ENCODE measurements around the gene SCYGR6. TPM values are rescaled to one million over a fixed set of nuclear protein-coding genes. Genes with fewer than 3 reads are reported as not detected.

Gene SCYGR6
- total and polyA plus RNA-seq, 2 of the 8 experiments (the other 6 are each of a cell fraction or from before 2014, with no cell fraction given): not detected

DNA sequence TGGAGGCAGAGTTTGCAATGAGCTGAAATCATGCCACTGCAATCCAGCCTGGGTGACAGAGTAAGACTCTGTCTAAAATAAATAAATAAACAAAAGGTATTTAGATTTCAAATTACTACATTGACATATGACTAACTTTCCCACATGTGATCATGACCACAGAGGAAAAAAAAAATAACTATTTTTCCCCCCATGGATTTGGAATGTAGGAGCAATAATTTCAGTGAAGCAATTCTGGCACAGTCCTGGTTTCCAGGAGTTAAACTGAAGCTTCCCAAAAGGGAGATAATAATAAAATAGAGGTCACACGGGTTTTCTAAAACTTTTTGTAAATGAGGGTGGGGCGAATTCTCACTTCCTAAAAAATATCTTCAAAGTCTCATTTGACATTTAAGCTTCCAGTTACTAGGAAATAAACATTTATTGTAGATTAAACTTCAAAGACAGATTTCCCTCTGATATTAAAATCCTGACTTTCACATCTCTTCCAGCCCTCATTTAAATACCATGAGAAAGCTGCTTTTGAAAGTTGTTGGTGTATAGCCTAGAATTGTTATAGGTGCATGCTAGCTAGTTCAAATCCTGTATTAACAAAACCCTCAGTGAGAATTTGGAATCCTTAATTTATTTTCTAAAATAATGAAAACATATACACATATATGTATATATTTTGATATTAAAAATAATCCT lies 27.4 kb downstream of the SCYGR6 start:
- CTCF ChIA-PET (ENCODE audit: partially characterized antibody): interaction anchor here (0.7 to 1.8 kb wide), 5 partner anchors 8 to 917 kb away, joined by 3 to 6 read pairs (median 3); no protein-coding TSS in a partner anchor
- Histone ChIP-seq H2BK20ac (ENCODE audit: low read length) (no peak overlapping the region), H2AK5ac (ENCODE audit: low read depth, low read length) (no peak overlapping the region), H4K5ac (ENCODE audit: insufficient read length, low read depth, low read length) (no peak overlapping the region), H3K4me2 (ENCODE audit: insufficient read depth in 1 of 2, low read depth in 2 of 2, low read length in 2 of 2) (no peak overlapping the region), H3K4me1 (replicated peaks in 1 of 4; ENCODE audit: control insufficient read depth in 3 of 4, insufficient read depth in 4 of 4, low read length in 3 of 4) (no peaks in the 10 kb centered on the region), H2BK5ac (ENCODE audit: low read depth, low read length) (no peak overlapping the region), H3K14ac (ENCODE audit: insufficient read length) (no peak overlapping the region), H2BK12ac (ENCODE audit: low read depth, low read length) (no peak overlapping the region), H4K8ac (ENCODE audit: extremely low read depth, insufficient read depth, low read length) (no peak overlapping the region), H3K79me2 (ENCODE audit: control insufficient read depth in 1 of 2, insufficient read depth in 2 of 2, low read length in 2 of 2) (no peaks in the 10 kb centered on the region), H2BK15ac (ENCODE audit: low read length) (no peak overlapping the region), H4K91ac (replicated peaks; ENCODE audit: insufficient read length, low read length) (no peak overlapping the region), H3K27ac (ENCODE audit: low read depth, low read length) (no peak overlapping the region), H3K4me3 (ENCODE audit: extremely low read depth in 1 of 4, insufficient read depth in 2 of 4, low read depth in 3 of 4, low read length in 4 of 4) (no peak overlapping the region), H3K36me3 (ENCODE audit: control insufficient read depth in 2 of 4, insufficient read depth in 4 of 4, low read length in 3 of 4) (no peaks in the 10 kb centered on the region; a peak in 1 of 8 replicates), H3K4ac (replicated peaks; ENCODE audit: insufficient read length, low read depth, low read length) (no peak overlapping the region), H2AFZ (ENCODE audit: low read length) (no peak overlapping the region), H2BK120ac (replicated peaks; ENCODE audit: low read depth, low read length) (no peak overlapping the region), H3K9ac (replicated peaks in 1 of 4; ENCODE audit: extremely low read depth in 1 of 4, low read depth in 3 of 4, low read length in 3 of 4) (no peak overlapping the region), H3K9me3 (ENCODE audit: insufficient read depth in 2 of 2, low read depth in 1 of 2, low read length in 1 of 2) (no peaks in the 10 kb centered on the region; a peak in 1 of 4 replicates), H3K23me2 (ENCODE audit: low read depth, low read length) (no peaks in the 10 kb centered on the region), H4K20me1 (replicated peaks in 1 of 2; ENCODE audit: control insufficient read depth in 1 of 2, insufficient read depth in 2 of 2, low read length in 2 of 2) (no peaks in the 10 kb centered on the region), H3K23ac (ENCODE audit: insufficient read length) (no peak overlapping the region), H3K79me1 (ENCODE audit: low read depth, low read length) (no peaks in the 10 kb centered on the region), H3K56ac (replicated peaks; ENCODE audit: insufficient read length, low read depth, low read length) (no peak overlapping the region), H3K18ac (ENCODE audit: extremely low read depth, low read length) (no peak overlapping the region), H3K27me3 (replicated peaks in 1 of 4; ENCODE audit: control insufficient read depth in 3 of 4, extremely low read depth in 1 of 4, insufficient read depth in 3 of 4, low read length in 3 of 4) (peaks cover 0 to 1% (median 0%) of the 10 kb centered on the region in 4 experiments; a peak in 1 of 7 replicates)
- DNase-seq (ENCODE audit: low read depth in 1 of 2, low spot score in 2 of 2) (no peak), FAIRE-seq (no peak)
- TF ChIP-seq HDAC6 (IDR thresholded peaks at IDR 0.05; ENCODE audit: low read depth, low read length) (no peak), TAF7 (optimal IDR thresholded peaks at IDR 0.05; ENCODE audit: borderline replicate concordance, low read depth, low read length) (no peak), POLR2AphosphoS5 (IDR thresholded peaks at IDR 0.05; ENCODE audit: low read depth, low read length) (no peak), SUZ12 (IDR thresholded peaks at IDR 0.05; ENCODE audit: low read length) (no peak), CTBP2 (IDR thresholded peaks at IDR 0.05; ENCODE audit: borderline replicate concordance, insufficient read depth, insufficient read length, low read length) (no peak), BACH1 (IDR thresholded peaks at IDR 0.05; ENCODE audit: low read length) (no peak), CEBPB (IDR thresholded peaks at IDR 0.05; ENCODE audit: low read depth, low read length) (no peak), EGR1 (IDR thresholded peaks at IDR 0.05; ENCODE audit: borderline replicate concordance, low read depth, low read length) (no peak), SAP30 (IDR thresholded peaks at IDR 0.05; ENCODE audit: insufficient read depth, insufficient replicate concordance, low read length) (no peak), NANOG (IDR thresholded peaks at IDR 0.05; ENCODE audit: insufficient read depth, low read depth, low read length, poor library complexity, severe bottlenecking) (no peak)
- POLR2A ChIA-PET (ENCODE audit: partially characterized antibody): interaction anchor here (1.9 kb wide), 1 partner anchor 8 kb away, joined by 3 read pairs; no protein-coding TSS in a partner anchor
- WGBS, 2 experiments (ENCODE audit: extremely low coverage in 1 of 2, insufficient coverage in 1 of 2, insufficient read length in 1 of 2, insufficient replicate concordance in 2 of 2, low coverage in 1 of 2, low lambda C conversion rate in 2 of 2, missing lambda C conversion rate in 1 of 2): 92% methylated on average over 2 of the region's 2 CpGs; no CpG with 5 or more reads in 1 of the 2 experiments

All from H1 (cell line).